ENCODE results near the gene HKDC1. TPM values are rescaled to one million over a fixed set of nuclear protein-coding genes. Genes with fewer than 3 reads are reported as not detected.

HKDC1 gene
- total and polyA plus RNA-seq, 11 donors: 0.11 to 0.19 (median 0.14) TPM; not detected in 8

- ATAC-seq: no peak
- no peak for TF ChIP-seq CTCF (IDR thresholded peaks at IDR 0.05)
- WGBS, 4 donors: 86 to 95% (median 91%) methylated on average over 1 of the region's 1 CpG
These were observed 17.8 kb upstream of the HKDC1 start for GRCh38 chr10:69202332-69202731.

GRCh38 chr10:69208761-69209160 lies 11.4 kb upstream of the HKDC1 start:
- WGBS, 4 donors: 86 to 91% (median 88%) methylated on average over 6 of the region's 6 CpGs
- no peak overlapping the region for H3K4me3 ChIP-seq

More at GRCh38 chr10:69202332-69202731, 17.8 kb upstream of the HKDC1 start:
- peaks cover 0 to 100% (median 94%) of the 10 kb centered on the region in 9 donors for H3K36me3 ChIP-seq
- no peak for DNase-seq
- H3K27ac ChIP-seq: peak overlapping the region in 1 of 12 donors; percentile 64
- H3K9me3 ChIP-seq: no peaks in the 10 kb centered on the region
- intact Hi-C loops (cut with DNase I): no loop called here
- no peaks in the 10 kb centered on the region for H3K4me1 ChIP-seq
- no peaks in the 10 kb centered on the region for H3K27me3 ChIP-seq
- H3K4me3 ChIP-seq: no peak overlapping the region

GRCh38 chr10:69209787-69210484 lies 10.2 kb upstream of the HKDC1 start:
- Histone ChIP-seq H3K9me3 (peaks cover 0 to 4% (median 0%) of the 10 kb centered on the region in 12 donors), H3K4me1 (peaks cover 0 to 30% (median 0%) of the 10 kb centered on the region in 12 donors), H3K36me3 (peaks cover 2 to 50% (median 45%) of the 10 kb centered on the region in 9 donors), H3K27ac (no peak overlapping the region), H3K4me3 (no peak overlapping the region), H3K27me3 (no peaks in the 10 kb centered on the region)
- ATAC-seq (no peak), DNase-seq (no peak)
- TF ChIP-seq POLR2A (IDR thresholded peaks at IDR 0.05): no peak
- no peak for TF ChIP-seq CTCF (IDR thresholded peaks at IDR 0.05)
- intact Hi-C loops (cut with DNase I): no loop called here
- WGBS, 4 donors: 79 to 88% (median 84%) methylated on average over 3 of the region's 3 CpGs

More at GRCh38 chr10:69208761-69209160, 11.4 kb upstream of the HKDC1 start:
- no peaks in the 10 kb centered on the region for H3K27me3 ChIP-seq
- peaks cover 2 to 62% (median 57%) of the 10 kb centered on the region in 9 donors for H3K36me3 ChIP-seq
- H3K27ac ChIP-seq: no peak overlapping the region
- intact Hi-C loops (cut with DNase I): no loop called here
- TF ChIP-seq CTCF (IDR thresholded peaks at IDR 0.05) (no peak), POLR2A (IDR thresholded peaks at IDR 0.05) (no peak)
- no peaks in the 10 kb centered on the region for H3K9me3 ChIP-seq
- peaks cover 0 to 18% (median 0%) of the 10 kb centered on the region in 12 donors for H3K4me1 ChIP-seq
- DNase-seq (no peak), ATAC-seq (peak in 1 of 4 donors; percentile 48)

- intact Hi-C loops (cut with DNase I): no loop called here
- TF ChIP-seq POLR2A (IDR thresholded peaks at IDR 0.05): no peak
- TF ChIP-seq CTCF (IDR thresholded peaks at IDR 0.05): no peak
- Histone ChIP-seq H3K4me1 (peaks cover 0 to 41% (median 0%) of the 10 kb centered on the region in 12 donors), H3K36me3 (peaks cover 2 to 38% (median 34%) of the 10 kb centered on the region in 9 donors), H3K9me3 (peaks cover 0 to 5% (median 0%) of the 10 kb centered on the region in 12 donors), H3K4me3 (no peak overlapping the region), H3K27ac (no peak overlapping the region), H3K27me3 (no peaks in the 10 kb centered on the region)
- whole genome bisulfite sequencing, 4 donors: 27 to 48% (median 34%) methylated on average over 2 of the region's 2 CpGs
- DNase-seq (no peak), ATAC-seq (no peak)
These were observed 9.0 kb upstream of the HKDC1 start for GRCh38 chr10:69211104-69211503.

Measured in heart left ventricle (tissue), 16 donors.